Measurements from ENCODE around the gene CLCN2.

CLCN2 gene

GRCh38 chr3:184388936-184389230 lies 27.5 kb upstream of the CLCN2 start:
- Histone ChIP-seq H3K36me3 (ENCODE audit: insufficient read depth, low read length) (no peaks in the 10 kb centered on the region), H3K4me3 (ENCODE audit: low read depth, low read length, poor library complexity, severe bottlenecking) (no peak overlapping the region), H2AFZ (ENCODE audit: low read length) (no peak overlapping the region), H3K27me3 (ENCODE audit: insufficient read depth, low read length) (0 out of 2 replicates have a peak, but pooled peaks cover 8% of the 10 kb centered on the region), H3K4me1 (ENCODE audit: insufficient read depth, low read length, severe bottlenecking) (no peaks in the 10 kb centered on the region), H3K9ac (ENCODE audit: low read length) (no peak overlapping the region), H3K9me3 (ENCODE audit: low read length) (no peaks in the 10 kb centered on the region), H3K9me2 (ENCODE audit: low read depth, low read length) (no peaks in the 10 kb centered on the region), H3K27ac (ENCODE audit: low read depth, low read length, poor library complexity, severe bottlenecking) (no peak overlapping the region), H4K20me1 (ENCODE audit: insufficient read depth, low read length) (no peaks in the 10 kb centered on the region), H3K4me2 (ENCODE audit: low read length) (no peak overlapping the region), H3F3A (ENCODE audit: insufficient read depth, low read length) (no peaks in the 10 kb centered on the region), H3K79me2 (ENCODE audit: insufficient read depth, low read length) (no peaks in the 10 kb centered on the region)
- TF ChIP-seq EZH2 (IDR thresholded peaks at IDR 0.05; ENCODE audit: borderline replicate concordance, low read length): no peak
- TF ChIP-seq CTCF (IDR thresholded peaks at IDR 0.05; ENCODE audit: low read length): no peak

DNA sequence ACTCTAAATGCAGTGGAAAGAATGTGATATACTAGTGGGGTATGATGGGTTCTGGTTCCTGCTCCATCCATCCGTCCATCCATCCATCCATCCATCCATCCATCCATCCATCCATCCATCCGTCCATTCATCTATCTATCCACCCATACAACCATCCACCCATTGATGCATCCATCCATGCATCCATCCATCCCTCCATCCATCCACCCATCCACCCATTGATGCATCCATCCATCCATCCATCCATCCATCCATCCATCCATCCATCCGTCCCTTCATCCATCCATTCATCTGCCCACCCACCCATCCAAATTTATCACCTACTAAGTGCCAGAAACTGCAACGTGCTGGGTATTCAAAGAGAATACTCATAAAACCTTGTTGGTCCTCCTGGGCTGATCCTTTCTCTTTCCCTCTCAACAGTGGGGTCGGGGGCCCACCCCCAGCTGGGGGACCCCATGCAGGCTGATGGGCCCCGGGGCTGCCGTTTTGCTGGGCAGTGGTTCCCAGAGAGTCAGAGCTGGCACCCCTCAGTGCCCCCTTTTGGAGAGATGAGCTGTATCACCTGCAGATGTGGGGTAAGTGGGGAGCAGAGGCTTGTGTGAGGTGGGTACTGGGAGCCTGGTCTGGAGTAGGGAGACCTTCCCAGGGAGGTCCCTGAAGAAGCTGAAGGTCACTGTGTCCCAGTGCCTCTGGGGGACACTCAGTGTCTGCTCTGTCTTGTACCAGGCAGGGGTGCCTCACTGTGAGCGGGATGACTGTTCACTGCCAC lies 26.9 kb upstream of the CLCN2 start:
- Histone ChIP-seq H3K79me2 (ENCODE audit: insufficient read depth, low read length) (no peaks in the 10 kb centered on the region), H3K4me3 (ENCODE audit: low read depth, low read length, poor library complexity, severe bottlenecking) (no peak overlapping the region), H3K36me3 (ENCODE audit: insufficient read depth, low read length) (no peaks in the 10 kb centered on the region), H3K4me1 (ENCODE audit: insufficient read depth, low read length, severe bottlenecking) (no peaks in the 10 kb centered on the region), H4K20me1 (ENCODE audit: insufficient read depth, low read length) (no peaks in the 10 kb centered on the region), H3F3A (ENCODE audit: insufficient read depth, low read length) (no peaks in the 10 kb centered on the region), H3K27ac (ENCODE audit: low read depth, low read length, poor library complexity, severe bottlenecking) (no peak overlapping the region), H3K4me2 (ENCODE audit: low read length) (no peak overlapping the region), H3K9ac (ENCODE audit: low read length) (no peak overlapping the region), H3K9me2 (ENCODE audit: low read depth, low read length) (no peaks in the 10 kb centered on the region), H3K27me3 (ENCODE audit: insufficient read depth, low read length) (0 out of 2 replicates have a peak, but pooled peaks cover 8% of the 10 kb centered on the region), H2AFZ (ENCODE audit: low read length) (no peak overlapping the region), H3K9me3 (ENCODE audit: low read length) (no peaks in the 10 kb centered on the region)
- no peak for TF ChIP-seq CTCF (IDR thresholded peaks at IDR 0.05; ENCODE audit: low read length)
- TF ChIP-seq EZH2 (IDR thresholded peaks at IDR 0.05; ENCODE audit: borderline replicate concordance, low read length): no peak

- TF ChIP-seq CTCF (IDR thresholded peaks at IDR 0.05; ENCODE audit: low read length) (no peak), EZH2 (IDR thresholded peaks at IDR 0.05; ENCODE audit: borderline replicate concordance, low read length) (no peak)
- no peaks in the 10 kb centered on the region for H3K9me3 ChIP-seq (ENCODE audit: low read length)
Observed at GRCh38 chr3:184387174-184387714, 25.8 kb upstream of the CLCN2 start.

More at GRCh38 chr3:184387174-184387714, 25.8 kb upstream of the CLCN2 start:
- Histone ChIP-seq H3K4me2 (ENCODE audit: low read length) (no peak overlapping the region), H4K20me1 (ENCODE audit: insufficient read depth, low read length) (no peaks in the 10 kb centered on the region), H3K9ac (ENCODE audit: low read length) (no peak overlapping the region), H2AFZ (ENCODE audit: low read length) (no peak overlapping the region), H3K79me2 (ENCODE audit: insufficient read depth, low read length) (no peaks in the 10 kb centered on the region), H3K36me3 (ENCODE audit: insufficient read depth, low read length) (no peaks in the 10 kb centered on the region), H3K4me1 (ENCODE audit: insufficient read depth, low read length, severe bottlenecking) (no peaks in the 10 kb centered on the region), H3K27ac (ENCODE audit: low read depth, low read length, poor library complexity, severe bottlenecking) (no peak overlapping the region), H3K27me3 (ENCODE audit: insufficient read depth, low read length) (peaks cover 8% of the 10 kb centered on the region; the same call in 1 of the 2 replicates), H3K4me3 (ENCODE audit: low read depth, low read length, poor library complexity, severe bottlenecking) (no peak overlapping the region), H3F3A (ENCODE audit: insufficient read depth, low read length) (no peaks in the 10 kb centered on the region), H3K9me2 (ENCODE audit: low read depth, low read length) (no peaks in the 10 kb centered on the region)

Data from OCI-LY1 (cell line).